ENCODE measurements around the gene HYDIN.

The HYDIN gene

GRCh38 chr16:70770291-70770625, 460.3 kb downstream of the HYDIN start:
- Mint-ChIP-seq H3K4me1 (peaks cover 11% of the 10 kb centered on the region), H3K27me3 (no peaks in the 10 kb centered on the region), H3K4me3 (no peak overlapping the region), H3K9me3 (no peaks in the 10 kb centered on the region), H3K27ac (peak overlapping the region in 1 of 2 donors; percentile 76)
- no peak for DNase-seq
- ATAC-seq, result no peak

DNA sequence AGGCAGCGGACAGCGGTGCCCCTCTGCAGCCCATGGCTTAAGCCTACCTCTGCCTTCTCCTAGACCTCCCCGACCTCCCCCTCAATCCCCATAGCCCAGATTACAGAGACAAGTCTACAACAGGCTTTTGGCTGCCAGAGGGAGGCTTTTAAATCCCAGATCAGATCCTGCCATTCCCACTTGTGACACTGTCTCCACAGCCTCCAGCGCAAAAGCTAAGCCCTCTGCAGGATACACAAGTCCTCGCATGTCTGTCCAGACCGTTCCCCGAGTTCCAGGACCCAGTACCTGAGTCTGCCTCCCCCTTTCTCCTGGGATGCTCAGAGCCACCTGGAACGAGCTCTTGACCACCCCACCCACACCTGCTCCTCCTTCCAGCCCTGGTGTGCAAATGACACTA, 460.8 kb downstream of the HYDIN start:
- no peak overlapping the region for H3K4me3 Mint-ChIP-seq
- H3K4me1 Mint-ChIP-seq, result peaks cover 11% of the 10 kb centered on the region
- DNase-seq (no peak), ATAC-seq (no peak)
- no peaks in the 10 kb centered on the region for H3K9me3 Mint-ChIP-seq
- H3K27ac Mint-ChIP-seq, result peak overlapping the region; percentile 38 to 88
- H3K27me3 Mint-ChIP-seq, result no peaks in the 10 kb centered on the region

GRCh38 chr16:70769131-70769530, 461.4 kb downstream of the HYDIN start:
- no peaks in the 10 kb centered on the region for H3K9me3 Mint-ChIP-seq
- H3K4me1 Mint-ChIP-seq, result peaks cover 11% of the 10 kb centered on the region
- DNase-seq (no peak), ATAC-seq (no peak)
- no peak overlapping the region for H3K4me3 Mint-ChIP-seq
- no peaks in the 10 kb centered on the region for H3K27me3 Mint-ChIP-seq
- peak overlapping the region in 1 of 2 donors; percentile 68 for H3K27ac Mint-ChIP-seq

DNA sequence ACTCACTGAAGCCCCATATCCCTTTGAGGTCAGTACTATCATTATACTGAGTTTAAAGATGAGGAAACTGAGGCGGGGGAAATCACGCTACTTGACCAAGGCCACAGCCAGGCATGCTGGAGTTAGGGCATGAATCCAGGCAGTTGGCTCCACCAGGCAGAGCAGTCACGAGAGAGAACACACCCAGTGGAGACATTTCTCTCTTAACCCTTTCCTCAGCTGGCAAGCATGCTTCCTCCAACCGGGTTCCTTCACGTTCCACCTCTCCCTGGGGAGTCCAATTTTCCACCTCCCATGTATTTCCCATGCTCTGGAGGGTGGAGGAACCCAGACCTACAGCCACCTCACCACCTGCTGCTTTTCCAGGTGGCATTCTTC, 462.3 kb downstream of the HYDIN start:
- DNase-seq (no peak), ATAC-seq (no peak)
- Mint-ChIP-seq H3K27ac (peak overlapping the region in 1 of 2 donors; percentile 75), H3K4me3 (no peak overlapping the region), H3K27me3 (no peaks in the 10 kb centered on the region), H3K9me3 (no peaks in the 10 kb centered on the region), H3K4me1 (peaks cover 11% of the 10 kb centered on the region)

DNA sequence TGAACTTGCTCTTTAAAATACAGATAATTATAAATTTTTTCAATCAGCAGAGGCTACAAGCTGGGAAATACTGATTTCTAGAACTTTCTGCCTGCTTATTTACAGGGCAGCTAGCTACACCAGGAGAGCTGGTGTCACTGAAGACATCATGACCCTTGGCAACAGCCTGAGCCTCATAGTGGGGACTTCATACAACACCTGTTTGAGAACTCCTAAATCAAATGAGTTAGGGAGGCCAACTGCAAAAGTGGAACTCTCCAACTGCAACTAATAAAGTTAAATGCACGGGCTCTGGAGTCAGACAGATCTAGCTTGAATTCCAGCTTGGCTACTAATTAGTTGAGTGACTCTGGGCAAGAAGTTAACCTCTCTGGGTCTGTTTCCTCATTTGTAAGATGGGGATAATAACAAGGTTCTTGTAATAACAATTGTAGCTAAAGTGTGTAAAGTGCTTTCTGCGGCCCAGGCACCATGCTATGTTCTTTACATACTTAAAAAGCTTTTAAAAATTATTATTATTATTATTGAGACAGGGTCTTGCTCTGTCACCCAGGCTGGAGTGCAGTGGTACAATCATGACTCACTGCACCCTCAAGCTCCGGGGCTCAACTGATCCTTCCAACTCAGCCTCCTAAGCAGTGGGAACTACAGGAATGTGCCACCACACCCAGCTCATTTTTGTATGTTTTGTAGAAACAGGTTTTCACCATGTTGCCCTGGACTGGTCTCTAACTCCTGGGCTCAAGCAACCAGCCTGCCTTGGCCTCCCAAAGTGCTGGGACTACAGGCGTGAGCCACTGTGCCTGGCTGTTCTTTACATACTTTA, 462.9 kb downstream of the HYDIN start:
- Mint-ChIP-seq H3K4me3 (no peak overlapping the region), H3K27ac (no peak overlapping the region), H3K9me3 (no peaks in the 10 kb centered on the region), H3K4me1 (peaks cover 11% of the 10 kb centered on the region), H3K27me3 (no peaks in the 10 kb centered on the region)
- DNase-seq, result no peak
- no peak for ATAC-seq

DNA sequence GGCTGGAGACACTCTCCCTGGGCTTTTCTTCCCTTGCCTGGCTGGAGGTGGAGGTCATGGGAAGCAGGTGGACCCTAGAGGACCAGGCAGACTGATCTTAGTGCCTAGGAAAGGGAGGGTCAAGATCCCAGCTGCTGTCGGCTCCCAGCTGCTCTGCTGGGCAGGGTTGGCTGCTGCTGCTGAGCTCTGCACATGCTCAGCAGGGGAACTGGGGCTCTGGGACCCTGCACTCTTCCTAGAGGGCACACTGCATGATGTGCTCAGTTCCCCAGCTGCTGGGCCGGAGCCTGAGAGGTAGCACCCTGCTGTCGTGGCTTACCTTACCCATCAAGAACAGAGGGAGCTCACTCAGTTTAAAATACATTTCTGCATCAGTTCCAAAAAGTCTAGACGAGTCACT, 463.9 kb downstream of the HYDIN start:
- DNase-seq (no peak), ATAC-seq (no peak)
- H3K27me3 Mint-ChIP-seq, result no peaks in the 10 kb centered on the region
- H3K4me1 Mint-ChIP-seq, result peaks cover 11% of the 10 kb centered on the region
- no peaks in the 10 kb centered on the region for H3K9me3 Mint-ChIP-seq
- H3K4me3 Mint-ChIP-seq, result no peak overlapping the region
- H3K27ac Mint-ChIP-seq, result no peak overlapping the region

DNA sequence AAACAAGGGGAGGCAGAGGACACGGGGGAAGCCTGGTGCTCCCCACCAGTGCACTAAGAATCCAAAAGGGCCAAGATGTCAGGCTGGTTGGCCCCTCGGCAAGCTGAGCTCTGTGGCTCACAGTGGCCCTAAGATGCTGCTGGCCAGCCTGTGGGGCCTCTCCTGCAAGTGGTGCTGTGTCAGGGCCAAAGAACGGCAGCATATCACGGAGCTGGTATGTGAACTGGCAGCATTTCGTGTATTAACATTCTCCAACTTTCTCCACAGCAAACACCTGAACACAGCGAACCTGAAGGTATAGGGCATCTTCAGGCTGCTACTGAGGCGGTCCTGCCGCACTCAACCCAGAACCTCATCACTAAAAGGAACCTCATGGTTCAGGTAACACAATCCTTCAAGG, 464.3 kb downstream of the HYDIN start:
- Mint-ChIP-seq H3K9me3 (no peaks in the 10 kb centered on the region), H3K4me1 (peaks cover 11% of the 10 kb centered on the region), H3K27ac (no peak overlapping the region), H3K27me3 (no peaks in the 10 kb centered on the region), H3K4me3 (no peak overlapping the region)
- DNase-seq (no peak), ATAC-seq (no peak)

DNA sequence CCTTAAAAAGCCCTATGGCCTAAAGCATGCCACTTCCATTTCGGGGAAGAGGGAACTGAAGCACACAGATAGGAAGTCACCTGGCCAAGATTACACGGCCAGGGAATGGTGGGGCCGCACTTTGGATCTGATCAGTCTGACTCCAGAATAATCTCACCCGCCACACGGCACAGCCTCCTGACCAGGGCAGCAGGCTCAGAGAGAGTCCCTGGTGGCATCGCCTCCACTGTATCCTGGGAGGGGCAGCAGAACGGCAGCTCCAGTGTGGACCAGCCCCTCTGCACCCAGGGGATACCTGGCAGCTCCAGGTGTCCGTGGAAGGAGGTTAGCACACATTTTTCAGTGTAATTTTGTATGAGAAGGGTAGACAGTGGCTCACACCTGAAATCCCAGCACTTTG, 465.0 kb downstream of the HYDIN start:
- Mint-ChIP-seq H3K9me3 (no peaks in the 10 kb centered on the region), H3K4me3 (no peak overlapping the region), H3K27ac (no peak overlapping the region), H3K4me1 (peaks cover 9% of the 10 kb centered on the region), H3K27me3 (no peaks in the 10 kb centered on the region)
- ATAC-seq (no peak), DNase-seq (no peak)

DNA sequence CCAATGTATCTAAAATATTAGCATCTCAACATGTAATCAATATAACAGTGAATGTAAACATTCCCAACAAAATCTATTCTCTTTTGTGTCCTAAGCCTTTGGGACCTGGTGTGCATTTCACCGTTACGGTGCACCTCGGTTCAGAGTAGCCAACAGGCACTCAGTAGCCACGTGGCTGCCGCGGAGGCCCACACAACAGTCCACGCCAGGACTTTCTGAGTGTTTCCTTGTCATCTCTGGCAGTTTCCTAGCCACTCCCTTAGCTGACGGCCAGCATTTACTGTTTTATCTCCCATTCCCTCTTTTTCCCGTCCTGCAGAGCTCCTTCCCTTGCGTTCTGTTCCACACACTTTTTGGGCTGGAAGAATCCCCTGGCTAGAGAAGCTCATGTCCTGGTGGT, 465.9 kb downstream of the HYDIN start:
- Mint-ChIP-seq H3K4me1 (peaks cover 6% of the 10 kb centered on the region), H3K9me3 (no peaks in the 10 kb centered on the region), H3K27me3 (no peaks in the 10 kb centered on the region), H3K27ac (no peak overlapping the region), H3K4me3 (no peak overlapping the region)
- no peak for ATAC-seq
- DNase-seq, result no peak

GRCh38 chr16:70760221-70760620, 470.3 kb downstream of the HYDIN start:
- H3K27ac Mint-ChIP-seq, result peak overlapping the region in 1 of 2 donors; percentile 68
- H3K4me1 Mint-ChIP-seq, result peaks cover 11% of the 10 kb centered on the region
- H3K9me3 Mint-ChIP-seq, result no peaks in the 10 kb centered on the region
- H3K27me3 Mint-ChIP-seq, result no peaks in the 10 kb centered on the region
- DNase-seq (no peak), ATAC-seq (no peak)
- H3K4me3 Mint-ChIP-seq, result no peak overlapping the region

DNA sequence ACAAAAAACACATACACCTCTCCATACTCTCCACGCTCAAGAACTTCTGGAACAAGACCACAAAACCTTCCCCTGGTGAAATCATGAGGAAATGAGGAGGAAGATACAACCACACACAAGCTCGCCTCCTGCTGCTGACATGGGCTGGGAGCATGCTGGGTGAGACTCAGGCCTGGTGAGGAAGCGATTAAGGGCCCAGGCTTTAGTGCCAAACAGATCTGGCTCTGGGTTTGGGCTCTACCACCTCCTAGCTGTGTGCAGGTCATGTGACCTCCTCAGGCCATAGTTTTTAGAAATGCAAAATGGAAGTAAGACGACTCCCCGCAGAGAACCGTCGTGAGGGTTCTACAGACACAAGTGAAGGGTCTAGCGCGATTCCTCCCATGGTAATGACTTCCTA, 470.9 kb downstream of the HYDIN start:
- Mint-ChIP-seq H3K9me3 (no peaks in the 10 kb centered on the region), H3K27ac (no peak overlapping the region), H3K4me3 (no peak overlapping the region), H3K4me1 (peaks cover 11% of the 10 kb centered on the region), H3K27me3 (no peaks in the 10 kb centered on the region)
- no peak for DNase-seq
- ATAC-seq, result no peak

DNA sequence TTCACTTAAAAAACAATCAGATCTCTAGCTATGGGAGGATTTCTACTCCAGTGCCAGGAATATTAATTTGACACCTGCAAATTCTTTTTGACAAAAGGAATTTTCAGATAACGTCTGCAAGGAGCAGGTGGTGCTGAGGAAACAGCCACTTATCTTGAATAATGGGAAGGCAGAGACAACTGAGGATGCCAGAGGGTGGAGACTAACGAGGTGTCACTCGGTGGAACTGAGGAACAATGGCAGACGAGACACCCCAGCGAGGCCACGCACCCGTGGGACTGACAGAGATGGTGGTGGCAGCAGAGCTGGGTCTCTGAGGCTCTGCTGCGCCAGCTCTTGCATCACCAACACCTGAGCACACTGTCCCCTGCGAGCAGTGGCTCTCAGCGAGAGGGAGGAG, 471.7 kb downstream of the HYDIN start:
- peak overlapping the region in 1 of 2 donors; percentile 84 for H3K27ac Mint-ChIP-seq
- no peaks in the 10 kb centered on the region for H3K27me3 Mint-ChIP-seq
- DNase-seq, result no peak
- H3K9me3 Mint-ChIP-seq, result no peaks in the 10 kb centered on the region
- ATAC-seq, result no peak
- H3K4me1 Mint-ChIP-seq, result peaks cover 11% of the 10 kb centered on the region
- no peak overlapping the region for H3K4me3 Mint-ChIP-seq
